ENCODE measurements around the gene CCDC124.
"Not testable (repeated sequence)": the region's sequence is repeated elsewhere in the genome, so short reads cannot be mapped to it uniquely, and the experiment has no call there.

GRCh38 chr19:17918151-17918550, 14.7 kb upstream of the CCDC124 start:
- TF ChIP-seq, protein P1, sequence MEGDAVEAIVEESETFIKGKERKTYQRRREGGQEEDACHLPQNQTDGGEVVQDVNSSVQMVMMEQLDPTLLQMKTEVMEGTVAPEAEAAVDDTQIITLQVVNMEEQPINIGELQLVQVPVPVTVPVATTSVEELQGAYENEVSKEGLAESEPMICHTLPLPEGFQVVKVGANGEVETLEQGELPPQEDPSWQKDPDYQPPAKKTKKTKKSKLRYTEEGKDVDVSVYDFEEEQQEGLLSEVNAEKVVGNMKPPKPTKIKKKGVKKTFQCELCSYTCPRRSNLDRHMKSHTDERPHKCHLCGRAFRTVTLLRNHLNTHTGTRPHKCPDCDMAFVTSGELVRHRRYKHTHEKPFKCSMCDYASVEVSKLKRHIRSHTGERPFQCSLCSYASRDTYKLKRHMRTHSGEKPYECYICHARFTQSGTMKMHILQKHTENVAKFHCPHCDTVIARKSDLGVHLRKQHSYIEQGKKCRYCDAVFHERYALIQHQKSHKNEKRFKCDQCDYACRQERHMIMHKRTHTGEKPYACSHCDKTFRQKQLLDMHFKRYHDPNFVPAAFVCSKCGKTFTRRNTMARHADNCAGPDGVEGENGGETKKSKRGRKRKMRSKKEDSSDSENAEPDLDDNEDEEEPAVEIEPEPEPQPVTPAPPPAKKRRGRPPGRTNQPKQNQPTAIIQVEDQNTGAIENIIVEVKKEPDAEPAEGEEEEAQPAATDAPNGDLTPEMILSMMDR (conservative IDR thresholded peaks at IDR 0.05): not testable (repeated sequence)
- TF ChIP-seq ZFX (IDR thresholded peaks at IDR 0.05): not testable (repeated sequence)
